GM18508 (cell line): ENCODE data around the gene CLEC18A.
"Not testable (repeated sequence)": the region's sequence is repeated elsewhere in the genome, so short reads cannot be mapped to it uniquely, and the experiment has no call there.

Experiments used
- ATAC-seq: cut with Tn5 transposase; IDR thresholded peaks from one replicate; pipeline ENCODE4 v1.9.1; 2021; ENCODE audit warnings: moderate number of reproducible peaks; ENCODE audit not compliant: insufficient read depth, unreplicated experiment

The CLEC18A gene

DNA sequence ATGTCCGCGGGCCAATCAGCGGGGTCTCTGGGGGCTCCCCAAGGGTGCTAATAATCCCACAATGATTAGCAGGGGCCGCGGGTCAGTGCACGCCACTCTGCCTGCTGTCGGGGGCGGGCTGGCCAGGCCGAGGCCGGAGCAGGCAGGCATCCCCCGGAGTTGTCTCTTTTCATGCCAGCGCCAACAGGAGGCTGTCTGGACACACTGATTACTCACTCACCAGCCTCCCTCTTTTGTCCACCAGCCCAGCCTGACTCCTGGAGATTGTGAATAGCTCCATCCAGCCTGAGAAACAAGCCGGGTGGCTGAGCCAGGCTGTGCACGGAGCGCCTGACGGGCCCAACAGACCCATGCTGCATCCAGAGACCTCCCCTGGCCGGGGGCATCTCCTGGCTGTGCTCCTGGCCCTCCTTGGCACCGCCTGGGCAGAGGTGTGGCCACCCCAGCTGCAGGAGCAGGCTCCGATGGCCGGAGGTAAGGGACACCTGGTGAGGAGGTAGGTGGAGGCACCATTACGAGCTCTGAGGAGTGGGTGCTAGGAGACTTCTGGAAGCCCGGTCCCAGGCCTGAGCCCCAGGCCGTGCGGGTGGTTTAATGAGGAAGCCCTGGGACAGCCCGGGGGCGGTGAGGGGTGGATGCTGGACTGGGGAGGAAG lies at the start of gene CLEC18A:
CLEC18A (plus strand) TSS at position 318 of the 655 bp plus-strand sequence; CDS start at position 351, 33 bp downstream.
- ATAC-seq: not testable (repeated sequence)

DNA sequence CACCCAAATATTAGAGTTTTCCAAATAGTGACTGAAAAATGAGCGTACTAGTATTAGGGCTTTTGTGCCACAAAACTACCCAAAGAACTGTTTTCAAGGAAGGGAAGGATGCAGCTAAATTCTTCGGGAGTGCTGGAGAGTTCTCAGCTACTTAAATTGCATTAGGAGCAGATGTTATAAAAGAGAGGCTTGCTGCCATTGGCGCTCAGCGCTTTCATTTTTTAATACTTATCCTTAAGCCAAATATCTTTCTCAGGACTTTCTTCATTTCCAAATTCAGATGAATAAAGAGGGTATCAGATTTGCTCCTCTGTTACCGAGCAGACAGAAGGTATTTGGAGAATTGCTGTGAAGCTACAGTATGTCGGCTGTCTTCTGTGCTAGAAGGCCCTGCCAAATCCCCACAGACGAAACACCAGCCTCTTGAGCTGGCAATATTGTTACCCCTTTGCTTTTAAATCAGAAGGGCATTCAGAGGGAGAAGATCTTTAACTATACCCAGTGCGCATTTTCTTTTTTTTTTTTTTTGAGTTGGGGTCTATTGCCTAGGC lies 47.2 kb upstream of the CLEC18A start:
- ATAC-seq: no peak

DNA sequence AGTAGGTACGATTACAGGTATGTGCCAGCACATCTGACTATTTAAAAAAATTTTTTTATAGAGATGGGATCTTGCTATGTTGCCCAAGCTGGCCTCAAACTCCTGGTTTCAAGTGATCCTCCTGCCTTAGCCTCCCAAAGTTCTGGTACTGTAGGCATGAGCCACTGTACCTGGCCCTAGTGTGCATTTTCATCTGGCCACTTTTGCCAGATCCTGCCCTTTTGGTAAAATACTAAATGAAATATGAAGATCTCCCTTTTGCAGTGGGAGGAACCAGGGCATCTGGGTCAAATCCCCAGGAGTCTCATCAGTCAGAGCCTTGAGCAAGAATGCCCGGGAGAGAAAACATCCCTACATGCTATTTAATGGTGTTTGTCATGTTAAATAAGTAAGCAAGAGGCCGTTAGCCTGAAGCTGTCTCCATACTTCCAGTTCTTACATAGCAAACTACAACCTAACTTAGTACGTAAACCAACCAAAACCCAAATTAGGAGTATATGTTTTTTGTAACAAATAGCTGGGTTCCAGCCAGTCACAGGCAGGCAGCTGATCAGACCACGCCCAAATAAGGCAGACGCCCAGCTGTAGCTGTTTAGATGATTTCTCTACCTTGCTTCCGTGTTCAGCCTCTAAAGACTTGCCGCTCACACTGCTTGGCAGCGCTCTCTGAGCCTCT lies 46.5 kb upstream of the CLEC18A start:
- no peak for ATAC-seq

DNA sequence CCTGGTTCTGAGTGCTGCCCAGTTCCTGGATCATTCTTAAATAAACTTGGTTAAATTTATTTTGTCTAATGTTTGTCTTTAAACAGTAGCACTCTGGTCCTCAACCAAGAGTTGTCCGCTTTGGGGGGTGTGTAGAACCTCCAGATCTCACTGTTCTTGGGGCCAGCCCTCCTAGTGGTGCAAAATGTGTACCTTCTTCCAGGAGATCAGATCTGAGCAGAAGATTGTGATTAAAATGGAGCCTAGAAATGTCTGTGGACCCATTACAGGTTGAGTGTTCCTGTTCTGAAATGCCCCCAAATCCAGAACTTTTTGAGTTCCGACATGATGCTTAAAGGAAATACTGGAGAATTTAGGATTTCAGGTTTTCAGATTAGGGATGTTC lies 46.0 kb upstream of the CLEC18A start:
- no peak for ATAC-seq

DNA sequence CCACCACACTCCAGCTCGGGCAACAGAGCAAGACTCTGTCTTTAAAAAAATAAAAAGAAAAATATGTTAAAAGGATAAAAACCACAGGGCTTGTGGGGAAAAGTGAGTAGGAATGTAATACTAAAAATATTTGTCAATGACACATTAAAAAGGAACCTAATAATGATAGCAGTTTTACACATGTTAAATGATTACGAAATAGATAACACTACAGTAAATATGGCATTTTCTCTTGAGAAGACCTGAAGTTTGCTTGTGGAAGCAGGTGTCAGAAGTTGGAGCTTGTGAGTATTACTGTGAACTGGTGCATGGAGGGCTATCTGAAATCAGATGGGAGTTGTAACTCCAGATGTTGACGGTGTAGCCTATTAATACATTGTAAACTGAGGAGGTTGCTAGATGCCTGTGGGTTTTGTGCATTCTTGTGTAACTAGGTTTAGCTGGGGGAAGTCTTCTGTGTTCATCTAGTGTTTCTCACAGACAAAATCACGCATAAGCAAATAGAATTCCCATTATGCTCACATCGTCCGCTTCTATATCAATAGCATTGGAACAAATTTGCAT lies 44.2 kb upstream of the CLEC18A start:
- ATAC-seq: no peak

GRCh38 chr16:69909043-69909442 lies 42.1 kb upstream of the CLEC18A start:
- no peak for ATAC-seq

DNA sequence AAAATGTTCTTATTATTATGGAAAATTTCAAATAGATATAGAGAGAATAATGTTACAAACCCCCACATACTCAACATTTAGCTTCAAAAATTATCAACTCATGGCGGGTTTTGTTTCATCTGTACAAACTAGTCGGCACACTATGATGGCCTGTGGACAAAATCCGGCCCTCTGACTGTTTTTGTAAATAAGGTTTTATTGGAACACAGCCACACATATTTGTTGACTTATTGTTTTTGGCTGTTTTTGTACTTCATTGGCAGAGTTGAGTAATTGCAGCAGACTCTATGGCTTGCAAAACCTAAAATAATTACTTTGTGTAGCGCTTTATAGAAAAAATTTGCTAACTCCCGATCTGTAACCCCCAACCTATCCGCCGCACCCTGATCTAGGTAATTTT lies 41.4 kb upstream of the CLEC18A start:
- ATAC-seq: no peak

GRCh38 chr16:69910964-69911363 lies 40.2 kb upstream of the CLEC18A start:
- no peak for ATAC-seq

- ATAC-seq: no peak
Observed at GRCh38 chr16:69916462-69916861, 34.7 kb upstream of the CLEC18A start.

DNA sequence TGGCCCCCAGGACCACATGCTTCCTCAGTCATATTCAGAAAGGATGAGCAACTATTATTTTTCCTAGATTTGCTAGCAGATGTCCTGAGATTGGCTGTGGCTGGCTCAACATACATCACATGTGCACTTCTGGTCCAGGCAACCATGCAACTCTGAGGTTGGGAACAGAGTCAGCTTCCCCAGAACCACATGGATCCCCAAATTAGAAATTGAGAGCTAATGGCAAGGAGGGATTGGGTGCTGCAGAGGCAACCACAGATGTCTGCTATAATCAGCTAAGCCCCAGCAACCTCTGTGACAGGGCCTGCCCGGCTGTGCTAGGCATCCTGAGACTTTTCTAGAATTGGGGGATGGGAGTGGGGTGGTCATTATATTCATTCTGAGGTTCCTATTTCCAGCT lies 33.8 kb upstream of the CLEC18A start:
- no peak for ATAC-seq

DNA sequence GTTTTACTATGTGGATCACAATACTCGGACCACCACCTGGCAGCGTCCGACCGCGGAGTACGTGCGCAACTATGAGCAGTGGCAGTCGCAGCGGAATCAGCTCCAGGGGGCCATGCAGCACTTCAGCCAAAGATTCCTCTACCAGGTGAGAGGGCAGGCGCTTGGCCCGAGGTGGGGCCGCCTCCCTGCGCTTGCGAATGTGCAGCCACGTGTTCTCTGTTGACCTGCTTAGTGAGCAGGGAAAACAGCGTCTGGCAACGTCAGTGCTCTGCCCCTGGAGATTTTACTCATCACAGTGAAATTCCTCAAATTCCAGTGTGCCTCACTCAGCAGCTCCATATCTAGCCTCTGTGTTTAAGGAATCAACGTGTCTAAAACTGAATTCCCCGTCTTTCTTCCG lies 33.4 kb upstream of the CLEC18A start:
- ATAC-seq: no peak

DNA sequence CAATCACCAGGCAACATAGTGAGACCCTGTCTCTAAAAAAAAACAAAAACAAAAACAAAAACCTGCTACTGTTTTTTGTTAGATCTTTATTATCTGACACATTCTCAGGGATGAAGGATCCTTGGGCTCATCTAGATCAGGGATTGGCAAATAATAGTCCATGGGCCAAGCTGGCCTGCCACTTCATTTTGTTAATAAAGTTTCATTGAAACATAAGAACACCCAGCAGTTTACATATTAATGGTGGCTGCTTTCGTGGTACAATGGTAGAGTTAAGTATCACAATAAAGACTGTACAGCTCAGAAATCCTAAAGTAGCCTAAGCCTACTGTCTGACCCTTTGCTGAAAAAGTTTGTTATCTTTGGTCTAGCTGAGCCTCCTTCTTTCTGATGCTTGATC lies 32.9 kb upstream of the CLEC18A start:
- ATAC-seq: no peak

- no peak for ATAC-seq
Observed at GRCh38 chr16:69921127-69921526, 30.0 kb upstream of the CLEC18A start.

GRCh38 chr16:69922200-69922599 lies 28.9 kb upstream of the CLEC18A start:
- no peak for ATAC-seq

GRCh38 chr16:69924041-69924775 lies 26.9 kb upstream of the CLEC18A start:
- ATAC-seq: no peak

- no peak for ATAC-seq
Observed at GRCh38 chr16:69924777-69925191, 26.4 kb upstream of the CLEC18A start.

- ATAC-seq: no peak
Observed at GRCh38 chr16:69925311-69925710, 25.8 kb upstream of the CLEC18A start.

- ATAC-seq: no peak
Observed at GRCh38 chr16:69926241-69926640, 24.9 kb upstream of the CLEC18A start.

GRCh38 chr16:69927056-69927757 lies 23.9 kb upstream of the CLEC18A start:
- ATAC-seq: no peak

DNA sequence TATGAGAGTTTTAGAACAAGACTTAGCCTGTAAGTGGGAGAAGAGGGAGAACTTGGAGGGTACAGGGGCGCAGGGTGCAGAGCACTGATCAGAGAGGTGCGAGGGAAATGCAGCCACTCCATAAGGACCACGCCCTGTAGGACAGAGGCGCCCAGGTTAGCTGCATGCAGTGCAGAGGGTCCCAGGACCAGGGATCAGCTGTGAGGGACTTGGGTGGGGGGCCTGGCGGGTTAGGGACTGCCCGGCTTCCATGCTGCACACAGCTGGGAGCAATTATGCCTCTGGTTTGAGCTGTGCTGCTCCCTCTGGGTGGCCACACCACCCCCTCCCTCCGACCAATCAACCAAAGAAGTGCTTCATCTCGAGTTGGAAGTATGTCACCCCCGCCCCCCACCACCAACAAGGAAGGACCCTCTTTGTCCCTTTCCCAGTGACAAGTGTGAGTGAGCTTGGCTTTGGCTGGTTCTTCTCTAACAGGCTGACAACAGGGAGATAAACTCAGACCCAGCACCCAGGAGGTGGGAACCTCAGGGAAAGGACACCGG lies 22.2 kb upstream of the CLEC18A start:
- ATAC-seq: no peak
